Activated CD4-positive, alpha-beta T cell treated with anti-CD3 and anti-CD28 coated beads for 36 hours (primary cell): ENCODE measurements around the gene MAMSTR. TPM values are rescaled to one million over a fixed set of nuclear protein-coding genes. Genes with fewer than 3 reads are reported as not detected.
"Not testable (repeated sequence)": the region's sequence is repeated elsewhere in the genome, so short reads cannot be mapped to it uniquely, and the experiment has no call there.

Experiments used
- ATAC-seq: fragments of 200-7000 bp; cut with Tn5 transposase; one replicate; pipeline ENCODE4 v1.10.0; 2021; ENCODE audit warnings: mild to moderate bottlenecking, moderate library complexity
- CTCF ChIA-PET: fragments of 350-600 bp; sonication (Branson Sonifier 250); formaldehyde crosslinking; loops from one replicate; lab custom pipeline; 2021; ENCODE audit warnings: antibody characterized with exemption; lab: Charles Lee
- POLR2A ChIA-PET: fragments of 350-600 bp; sonication (Branson Sonifier 250); formaldehyde crosslinking; loops from one replicate; lab custom pipeline; 2021; ENCODE audit warnings: antibody characterized with exemption, inconsistent platforms; lab: Charles Lee
- DNase-seq: peaks from one replicate; pipeline ENCODE4 v3.0.0-alpha.2; 2020
- H3K27ac Mint-ChIP-seq: one replicate; pipeline ENCODE4 v1.8.0; 2021; ENCODE audit warnings: mixed read lengths
- H3K27me3 Mint-ChIP-seq: one replicate; pipeline ENCODE4 v1.8.0; 2021; ENCODE audit warnings: mixed read lengths
- H3K36me3 Mint-ChIP-seq: one replicate; pipeline ENCODE4 v1.8.0; 2021; ENCODE audit warnings: low read depth, mixed read lengths
- H3K4me1 Mint-ChIP-seq: one replicate; pipeline ENCODE4 v1.8.0; 2021; ENCODE audit warnings: mixed read lengths
- H3K4me3 Mint-ChIP-seq: one replicate; pipeline ENCODE4 v1.8.0; 2021; ENCODE audit warnings: mild to moderate bottlenecking, moderate library complexity, mixed read lengths
- H3K9me3 Mint-ChIP-seq: one replicate; pipeline ENCODE4 v1.8.0; 2021; ENCODE audit warnings: low read depth, mixed read lengths
- intact Hi-C, 2 experiments: fragments of 100-400 bp; cut with DNase I in 1 of 2; cut with micrococcal nuclease in 1 of 2; formaldehyde crosslinking; loops; one replicate each; pipeline versions ENCODE4 v1.14.2 to v1.15.1; 2022 to 2024; cut with DNase I, micrococcal nuclease
- total RNA-seq, 2 experiments: library from RNA; stranded (reverse); gene quantifications; one replicate each; pipeline ENCODE4 v1.2.3, GENCODE V29; 2021

MAMSTR gene
- total RNA-seq, 2 experiments from 2014 or later = 0.69 to 0.70 TPM

- Mint-ChIP-seq H3K9me3 (no peaks in the 10 kb centered on the region), H3K27ac (no peak overlapping the region), H3K36me3 (no peaks in the 10 kb centered on the region), H3K27me3 (no peaks in the 10 kb centered on the region), H3K4me3 (no peak overlapping the region), H3K4me1 (no peaks in the 10 kb centered on the region)
- no peak for ATAC-seq
- ChIA-PET POLR2A (no interaction called here), CTCF (no interaction called here)
- intact Hi-C loops = no loop called here
- no peak for DNase-seq
These were observed 38.9 kb downstream of the MAMSTR start for GRCh38 chr19:48680436-48681126.

- H3K27ac Mint-ChIP-seq, H3K36me3 Mint-ChIP-seq, H3K9me3 Mint-ChIP-seq, ATAC-seq, CTCF ChIA-PET, intact Hi-C loops, H3K4me3 Mint-ChIP-seq, POLR2A ChIA-PET, H3K27me3 Mint-ChIP-seq, DNase-seq, H3K4me1 Mint-ChIP-seq: not testable (repeated sequence)
These were observed 39.5 kb downstream of the MAMSTR start for GRCh38 chr19:48680006-48680405.

- no peak for DNase-seq
- intact Hi-C loops = loop anchor here in 1 of 2 experiments (5.0 kb wide), 1 partner anchor 104 kb away; no protein-coding TSS in a partner anchor
- H3K4me1 Mint-ChIP-seq = peaks cover 7% of the 10 kb centered on the region
- no peaks in the 10 kb centered on the region for H3K9me3 Mint-ChIP-seq
- H3K36me3 Mint-ChIP-seq = no peaks in the 10 kb centered on the region
- H3K4me3 Mint-ChIP-seq = no peak overlapping the region
- no peaks in the 10 kb centered on the region for H3K27me3 Mint-ChIP-seq
- ChIA-PET POLR2A (interaction anchor here (0.6 kb wide), 1 partner anchor 151 kb away, joined by 3 read pairs; no protein-coding TSS in a partner anchor), CTCF (interaction anchor here (0.9 to 1.2 kb wide), 2 partner anchors 10 to 15 kb away, joined by 4 to 5 read pairs; no protein-coding TSS in a partner anchor)
- ATAC-seq = no peak
- H3K27ac Mint-ChIP-seq = no peak overlapping the region
These were observed 41.3 kb downstream of the MAMSTR start for GRCh38 chr19:48678201-48678600.

- no peaks in the 10 kb centered on the region for H3K9me3 Mint-ChIP-seq
- H3K4me3 Mint-ChIP-seq = no peak overlapping the region
- CTCF ChIA-PET = interaction anchor here (0.7 to 1.8 kb wide), 4 partner anchors 20 to 48 kb away, joined by 3 to 8 read pairs (median 6); no protein-coding TSS in a partner anchor
- POLR2A ChIA-PET = no interaction called here
- no peaks in the 10 kb centered on the region for H3K36me3 Mint-ChIP-seq
- no peaks in the 10 kb centered on the region for H3K27me3 Mint-ChIP-seq
- H3K4me1 Mint-ChIP-seq = peaks cover 7% of the 10 kb centered on the region
- ATAC-seq = no peak
- no peak overlapping the region for H3K27ac Mint-ChIP-seq
- DNase-seq = no peak
- intact Hi-C loops = loop anchor here in 1 of 2 experiments (5.0 kb wide), 1 partner anchor 105 kb away; no protein-coding TSS in a partner anchor
These were observed 42.6 kb downstream of the MAMSTR start for GRCh38 chr19:48676887-48677286.

GRCh38 chr19:48676487-48676886, 43.0 kb downstream of the MAMSTR start:
- ChIA-PET CTCF (interaction anchor here (0.7 to 1.8 kb wide), 5 partner anchors 19 to 56 kb away, joined by 3 to 8 read pairs (median 5); no protein-coding TSS in a partner anchor), POLR2A (no interaction called here)
- H3K4me3 Mint-ChIP-seq = no peak overlapping the region
- peaks cover 7% of the 10 kb centered on the region for H3K4me1 Mint-ChIP-seq
- no peaks in the 10 kb centered on the region for H3K9me3 Mint-ChIP-seq
- H3K27me3 Mint-ChIP-seq = no peaks in the 10 kb centered on the region
- no peak for DNase-seq
- intact Hi-C loops = loop anchor here in 1 of 2 experiments (5.0 kb wide), 1 partner anchor 106 kb away; no protein-coding TSS in a partner anchor
- ATAC-seq = no peak
- no peaks in the 10 kb centered on the region for H3K36me3 Mint-ChIP-seq
- no peak overlapping the region for H3K27ac Mint-ChIP-seq

GRCh38 chr19:48674921-48675824, 44.4 kb downstream of the MAMSTR start:
- Mint-ChIP-seq H3K4me3 (no peak overlapping the region), H3K36me3 (no peaks in the 10 kb centered on the region), H3K9me3 (no peaks in the 10 kb centered on the region), H3K27me3 (no peaks in the 10 kb centered on the region), H3K4me1 (peaks cover 7% of the 10 kb centered on the region), H3K27ac (no peak overlapping the region)
- DNase-seq (peak; percentile 86), ATAC-seq (peak; percentile 97)
- POLR2A ChIA-PET = interaction anchor here (0.6 kb wide), 1 partner anchor 35 kb away, joined by 8 read pairs; no protein-coding TSS in a partner anchor
- CTCF ChIA-PET = interaction anchor here (0.6 to 2.6 kb wide), 20 partner anchors 9 to 490 kb away, joined by 3 to 14 read pairs (median 4); partner anchors contain the start of genes CA11, FUT2, SYNGR4 and TMEM143
- intact Hi-C loops = loop anchor here (1.0 to 5.0 kb wide), 4 partner anchors 28 to 160 kb away; partner anchors contain the start of gene CA11 (in 2 of the 2)

- POLR2A ChIA-PET = no interaction called here
- Mint-ChIP-seq H3K4me1 (peaks cover 7% of the 10 kb centered on the region), H3K9me3 (peaks cover 5% of the 10 kb centered on the region), H3K27ac (no peak overlapping the region), H3K4me3 (no peak overlapping the region), H3K36me3 (no peaks in the 10 kb centered on the region), H3K27me3 (no peaks in the 10 kb centered on the region)
- CTCF ChIA-PET = interaction anchor here (0.7 to 2.6 kb wide), 11 partner anchors 10 to 311 kb away, joined by 3 to 14 read pairs (median 4); partner anchors contain the start of genes CA11, FUT2, SYNGR4 and TMEM143
- no peak for DNase-seq
- ATAC-seq = no peak
- intact Hi-C loops = loop anchor here in 1 of 2 experiments (2.0 kb wide), 1 partner anchor 28 kb away; the partner anchor contains the start of gene CA11
These were observed 45.2 kb downstream of the MAMSTR start for GRCh38 chr19:48674216-48674809.

- Mint-ChIP-seq H3K36me3 (no peaks in the 10 kb centered on the region), H3K27ac (no peak overlapping the region), H3K4me3 (no peak overlapping the region), H3K9me3 (peaks cover 5% of the 10 kb centered on the region), H3K4me1 (peaks cover 7% of the 10 kb centered on the region), H3K27me3 (no peaks in the 10 kb centered on the region)
- CTCF ChIA-PET = interaction anchor here (0.7 to 2.6 kb wide), 3 partner anchors 40 to 257 kb away, joined by 5 to 14 read pairs (median 9); no protein-coding TSS in a partner anchor
- DNase-seq (no peak), ATAC-seq (no peak)
- intact Hi-C loops = loop anchor here in 1 of 2 experiments (2.0 kb wide), 1 partner anchor 27 kb away; the partner anchor contains the start of gene CA11
- POLR2A ChIA-PET = no interaction called here
These were observed 46.0 kb downstream of the MAMSTR start for GRCh38 chr19:48673436-48674100.

- H3K27ac Mint-ChIP-seq = no peak within 1 kb of the TSS
- POLR2A ChIA-PET = no interaction called here
- intact Hi-C loops = no loop called here
These were observed 46.5 kb downstream of the MAMSTR start, which contains the start of gene NTN5 for GRCh38 chr19:48672994-48673393. TSS of gene NTN5 (minus strand) at chr19:48673017. CDS start at chr19:48670986, 2,031 bp downstream.

GRCh38 chr19:48671446-48671995, 48.0 kb downstream of the MAMSTR start:
- CTCF ChIA-PET = no interaction called here
- intact Hi-C loops = no loop called here
- H3K27me3 Mint-ChIP-seq = no peaks in the 10 kb centered on the region
- H3K4me3 Mint-ChIP-seq = no peak overlapping the region
- H3K4me1 Mint-ChIP-seq = peaks cover 7% of the 10 kb centered on the region
- no peak for DNase-seq
- ATAC-seq = no peak
- POLR2A ChIA-PET = no interaction called here
- H3K27ac Mint-ChIP-seq = no peak overlapping the region
- peaks cover 5% of the 10 kb centered on the region for H3K9me3 Mint-ChIP-seq
- no peaks in the 10 kb centered on the region for H3K36me3 Mint-ChIP-seq

More at GRCh38 chr19:48672994-48673393, 46.5 kb downstream of the MAMSTR start, which contains the start of gene NTN5:
- ATAC-seq (no peak), DNase-seq (no peak)
- Mint-ChIP-seq H3K4me1 (peaks cover 7% of the 10 kb centered on the region), H3K9me3 (peaks cover 5% of the 10 kb centered on the region), H3K36me3 (no peaks in the 10 kb centered on the region), H3K4me3 (no peak within 1 kb of the TSS), H3K27me3 (no peaks in the 10 kb centered on the region)
- CTCF ChIA-PET = no interaction called here
